AG09319 (cell line): Measurements from ENCODE around the gene SNX25.
"Not testable (repeated sequence)": the region's sequence is repeated elsewhere in the genome, so short reads cannot be mapped to it uniquely, and the experiment has no call there.

Source experiments
- DNase-seq: peaks from one replicate; pipeline ENCODE4 v3.0.0-alpha.2; 2010; ENCODE audit warnings: low read depth; ENCODE audit errors: extremely low read depth
- TF ChIP-seq, protein P1 (sequence below): IDR thresholded peaks from 2 replicates; pipeline ENCODE4 v1.5.1; 2011; ENCODE audit warnings: low read depth, mild to moderate bottlenecking, inconsistent platforms, low read length, moderate library complexity

SNX25 gene

GRCh38 chr4:185196437-185196836, 13.0 kb upstream of the SNX25 start:
- TF ChIP-seq, protein P1, sequence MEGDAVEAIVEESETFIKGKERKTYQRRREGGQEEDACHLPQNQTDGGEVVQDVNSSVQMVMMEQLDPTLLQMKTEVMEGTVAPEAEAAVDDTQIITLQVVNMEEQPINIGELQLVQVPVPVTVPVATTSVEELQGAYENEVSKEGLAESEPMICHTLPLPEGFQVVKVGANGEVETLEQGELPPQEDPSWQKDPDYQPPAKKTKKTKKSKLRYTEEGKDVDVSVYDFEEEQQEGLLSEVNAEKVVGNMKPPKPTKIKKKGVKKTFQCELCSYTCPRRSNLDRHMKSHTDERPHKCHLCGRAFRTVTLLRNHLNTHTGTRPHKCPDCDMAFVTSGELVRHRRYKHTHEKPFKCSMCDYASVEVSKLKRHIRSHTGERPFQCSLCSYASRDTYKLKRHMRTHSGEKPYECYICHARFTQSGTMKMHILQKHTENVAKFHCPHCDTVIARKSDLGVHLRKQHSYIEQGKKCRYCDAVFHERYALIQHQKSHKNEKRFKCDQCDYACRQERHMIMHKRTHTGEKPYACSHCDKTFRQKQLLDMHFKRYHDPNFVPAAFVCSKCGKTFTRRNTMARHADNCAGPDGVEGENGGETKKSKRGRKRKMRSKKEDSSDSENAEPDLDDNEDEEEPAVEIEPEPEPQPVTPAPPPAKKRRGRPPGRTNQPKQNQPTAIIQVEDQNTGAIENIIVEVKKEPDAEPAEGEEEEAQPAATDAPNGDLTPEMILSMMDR: no peak
- DNase-seq: no peak

DNA sequence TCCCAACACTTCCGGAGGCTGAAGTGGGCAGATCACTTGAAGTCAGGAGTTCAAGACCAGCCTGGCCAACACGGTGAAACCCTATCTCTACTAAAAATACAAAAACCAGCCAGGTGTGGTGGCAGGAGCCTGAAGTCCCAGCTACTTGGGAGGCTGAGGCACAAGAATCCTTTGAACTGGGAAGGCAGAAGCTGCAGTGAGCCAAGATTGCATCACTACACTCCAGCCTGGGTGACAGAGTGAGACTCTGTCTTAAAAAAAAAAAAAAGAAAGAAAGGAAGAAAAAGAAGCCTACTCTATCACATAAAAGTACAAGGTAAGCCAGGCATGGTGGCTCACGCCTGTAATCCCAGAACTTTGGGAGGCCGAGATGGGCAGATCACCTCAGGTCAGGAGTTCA, 11.2 kb upstream of the SNX25 start:
- not testable (repeated sequence) for DNase-seq

DNA sequence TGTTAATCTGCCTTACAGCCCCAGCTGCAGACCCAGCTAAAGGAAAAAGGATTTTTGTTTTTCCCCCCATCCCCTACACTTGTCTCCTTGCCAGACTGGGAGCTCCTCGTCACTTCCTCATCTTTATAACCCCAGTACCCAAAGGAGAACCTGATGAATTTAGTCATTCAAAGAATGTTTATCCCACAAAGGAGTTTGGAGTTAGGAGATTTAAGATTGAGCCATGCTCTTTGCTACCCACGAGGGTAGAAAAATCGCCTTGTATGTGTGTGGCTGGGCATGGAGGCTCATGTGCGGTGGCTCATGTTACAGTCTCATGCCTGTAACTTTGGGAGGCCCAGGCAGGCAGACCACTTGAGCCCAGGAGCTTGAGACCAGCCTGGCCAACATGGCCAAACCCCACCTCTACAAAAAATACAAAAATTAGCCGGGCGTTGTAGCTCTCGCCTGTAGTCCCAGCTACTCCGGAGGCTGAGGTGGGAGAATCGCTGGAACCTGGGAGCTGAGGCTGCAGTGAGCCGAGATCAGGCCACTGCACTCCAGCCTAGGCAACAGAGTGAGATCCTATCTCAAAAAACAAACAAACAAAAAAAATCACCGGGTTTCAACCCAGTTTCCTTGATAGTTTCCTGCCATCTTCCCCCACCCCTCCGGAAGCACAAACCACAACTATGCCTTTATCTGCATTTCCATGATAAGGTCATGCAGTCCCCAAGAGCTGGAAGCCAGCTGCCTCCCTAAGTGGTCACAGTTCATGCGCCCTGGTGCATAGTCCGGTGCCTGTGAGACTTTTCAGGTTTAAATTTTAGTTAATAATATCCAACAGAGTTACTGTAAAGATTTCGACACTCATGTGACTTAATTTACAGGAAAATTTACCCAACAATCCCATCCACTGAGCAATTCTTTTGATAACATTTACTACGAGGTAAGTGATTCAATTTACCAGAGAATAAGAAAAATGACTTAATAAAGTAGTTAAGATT, 7.1 kb upstream of the SNX25 start:
- TF ChIP-seq, protein P1: no peak
- DNase-seq: no peak

DNA sequence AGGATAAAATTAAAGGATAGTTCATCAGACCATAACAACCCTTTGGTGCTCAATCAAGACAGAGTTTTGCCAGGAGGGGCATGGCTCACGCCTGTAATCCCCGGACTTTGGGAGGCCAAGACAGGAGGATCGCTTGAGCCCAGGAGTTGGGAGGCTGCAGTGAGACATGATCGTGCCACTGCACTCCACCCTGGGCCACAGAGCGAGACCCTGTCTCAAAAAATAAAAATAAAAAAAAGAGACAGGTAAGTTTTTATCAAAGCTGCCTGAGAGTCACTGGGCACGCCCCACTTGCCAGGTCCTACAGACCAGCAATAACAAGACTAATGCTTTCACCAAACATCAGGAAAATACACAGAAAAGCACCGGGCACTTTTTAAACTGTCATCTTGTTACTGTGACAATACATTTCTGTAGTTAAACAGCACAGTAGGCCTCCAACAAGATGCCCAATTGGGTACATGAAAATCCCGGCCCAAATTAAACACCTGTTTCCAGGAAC, 6.4 kb upstream of the SNX25 start:
- TF ChIP-seq, protein P1: no peak
- DNase-seq: no peak

GRCh38 chr4:185203486-185204237, 5.7 kb upstream of the SNX25 start, which contains the start of gene CFAP97:
CFAP97 (minus strand) TSS chr4:185204000; CDS start chr4:185191196, 12,804 bp downstream.
- TF ChIP-seq, protein P1: no peak
- DNase-seq: peak; percentile 73

DNA sequence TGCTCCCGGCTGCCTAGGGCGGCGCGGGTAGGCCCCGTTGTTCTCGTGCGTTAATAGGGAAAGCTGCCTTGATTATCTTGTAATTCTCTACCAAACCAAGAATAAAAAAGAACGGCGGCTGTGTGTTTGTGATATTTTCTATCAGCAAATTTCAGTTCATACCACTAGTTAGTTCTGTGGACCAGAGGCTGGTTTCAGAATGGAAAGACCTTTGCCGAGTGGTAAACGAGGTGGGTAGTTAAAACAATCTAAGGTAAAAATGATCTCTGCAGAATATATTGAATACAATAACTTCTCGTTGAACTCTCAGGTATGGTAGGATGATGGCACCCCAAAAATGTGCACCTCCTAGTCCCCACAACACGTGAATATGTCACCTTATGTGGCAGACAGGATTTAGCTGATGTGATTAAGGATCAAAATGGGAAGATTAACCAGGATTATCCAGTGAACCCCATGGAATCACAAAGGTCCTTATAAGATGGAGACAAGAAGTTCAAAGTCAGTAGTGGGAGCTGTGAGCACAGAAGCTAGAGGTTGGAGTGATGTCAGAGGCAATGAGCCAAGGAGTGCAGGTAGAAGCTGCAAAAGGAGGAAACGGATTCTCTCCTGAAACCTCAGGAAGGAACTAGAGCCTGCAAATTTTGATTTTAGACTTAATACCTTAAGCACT, 5.0 kb upstream of the SNX25 start:
- DNase-seq: no peak
- TF ChIP-seq, protein P1: no peak

DNA sequence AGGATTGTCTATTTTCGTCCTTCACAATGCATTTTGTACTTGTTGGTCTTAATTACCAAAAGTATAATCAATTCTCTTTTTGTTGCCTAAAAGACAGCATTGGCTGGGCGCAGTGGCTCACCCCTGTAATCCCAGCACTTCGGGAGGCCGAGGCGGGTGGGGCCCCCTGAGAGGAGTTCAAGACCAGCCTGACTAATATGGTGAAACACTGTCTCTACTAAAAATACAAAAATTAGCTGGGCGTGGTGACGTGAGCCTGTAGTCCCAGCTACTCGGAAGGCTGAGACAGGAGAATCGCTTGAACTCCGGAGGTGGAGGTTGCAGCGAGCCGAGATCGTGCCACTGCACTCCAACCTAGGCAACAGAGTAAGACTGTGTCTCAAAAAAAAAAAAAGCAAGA, 4.3 kb upstream of the SNX25 start:
- not testable (repeated sequence) for DNase-seq
